Measurements from ENCODE around the gene EGLN3. TPM values are rescaled to one million over a fixed set of nuclear protein-coding genes. Genes with fewer than 3 reads are reported as not detected.

EGLN3 gene
- total RNA-seq, 1 experiment from 2014 or later = 9.5 TPM

DNA sequence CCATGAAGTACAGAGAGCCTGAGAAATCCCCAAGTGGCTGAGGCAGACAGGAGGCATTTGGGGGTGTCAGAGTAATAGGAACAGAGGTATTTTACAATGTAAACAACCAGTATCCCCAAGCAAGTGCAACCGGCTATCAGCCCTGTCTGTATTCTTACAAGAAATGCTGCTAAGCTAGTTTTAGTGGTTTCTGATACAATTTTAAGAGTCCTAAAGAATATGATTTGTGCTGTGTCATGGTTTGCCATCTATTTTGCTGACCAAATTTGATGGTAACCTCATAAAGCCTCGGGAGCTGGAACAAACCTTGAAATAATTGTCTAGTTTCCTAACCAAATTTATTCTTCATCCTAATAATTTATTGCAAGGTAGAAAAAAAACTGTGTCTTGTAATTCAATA lies 46.7 kb upstream of the EGLN3 start:
- no peaks in the 10 kb centered on the region for H3K9me3 ChIP-seq
- Mint-ChIP-seq H3K27ac (ENCODE audit: unreplicated experiment) (no peak overlapping the region), H3K27me3 (ENCODE audit: insufficient read depth, unreplicated experiment) (no peaks in the 10 kb centered on the region), H3K4me3 (ENCODE audit: unreplicated experiment) (no peak overlapping the region), H3K9me3 (ENCODE audit: unreplicated experiment) (no peaks in the 10 kb centered on the region), H3K4me1 (ENCODE audit: low read depth, unreplicated experiment) (peaks cover 18% of the 10 kb centered on the region), H3K36me3 (ENCODE audit: insufficient read depth, unreplicated experiment) (no peaks in the 10 kb centered on the region)
- DNase-seq = no peak
- H3K27me3 ChIP-seq (replicated peaks; ENCODE audit: control insufficient read depth, insufficient read depth, low read length) = no peaks in the 10 kb centered on the region
- ChIA-PET POLR2A (no interaction called here), CTCF (no interaction called here)
- no peak overlapping the region for H3K4me3 ChIP-seq (ENCODE audit: low read depth, low read length)
- peaks cover 6% of the 10 kb centered on the region; the same call in 1 of the 2 replicates for H3K4me1 ChIP-seq
- TF ChIP-seq, protein P1, sequence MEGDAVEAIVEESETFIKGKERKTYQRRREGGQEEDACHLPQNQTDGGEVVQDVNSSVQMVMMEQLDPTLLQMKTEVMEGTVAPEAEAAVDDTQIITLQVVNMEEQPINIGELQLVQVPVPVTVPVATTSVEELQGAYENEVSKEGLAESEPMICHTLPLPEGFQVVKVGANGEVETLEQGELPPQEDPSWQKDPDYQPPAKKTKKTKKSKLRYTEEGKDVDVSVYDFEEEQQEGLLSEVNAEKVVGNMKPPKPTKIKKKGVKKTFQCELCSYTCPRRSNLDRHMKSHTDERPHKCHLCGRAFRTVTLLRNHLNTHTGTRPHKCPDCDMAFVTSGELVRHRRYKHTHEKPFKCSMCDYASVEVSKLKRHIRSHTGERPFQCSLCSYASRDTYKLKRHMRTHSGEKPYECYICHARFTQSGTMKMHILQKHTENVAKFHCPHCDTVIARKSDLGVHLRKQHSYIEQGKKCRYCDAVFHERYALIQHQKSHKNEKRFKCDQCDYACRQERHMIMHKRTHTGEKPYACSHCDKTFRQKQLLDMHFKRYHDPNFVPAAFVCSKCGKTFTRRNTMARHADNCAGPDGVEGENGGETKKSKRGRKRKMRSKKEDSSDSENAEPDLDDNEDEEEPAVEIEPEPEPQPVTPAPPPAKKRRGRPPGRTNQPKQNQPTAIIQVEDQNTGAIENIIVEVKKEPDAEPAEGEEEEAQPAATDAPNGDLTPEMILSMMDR (IDR thresholded peaks at IDR 0.05; ENCODE audit: insufficient read depth in 1 of 2, low read depth in 1 of 2, low read length in 1 of 2, severe bottlenecking in 1 of 2, unreplicated experiment in 1 of 2) = no peak
- H3K36me3 ChIP-seq (ENCODE audit: control insufficient read depth, insufficient read depth, low read length) = no peaks in the 10 kb centered on the region
- intact Hi-C loops (cut with micrococcal nuclease; ENCODE audit: unreplicated experiment) = no loop called here
- BruUV-seq (replicated peaks) = no TSS peak

DNA sequence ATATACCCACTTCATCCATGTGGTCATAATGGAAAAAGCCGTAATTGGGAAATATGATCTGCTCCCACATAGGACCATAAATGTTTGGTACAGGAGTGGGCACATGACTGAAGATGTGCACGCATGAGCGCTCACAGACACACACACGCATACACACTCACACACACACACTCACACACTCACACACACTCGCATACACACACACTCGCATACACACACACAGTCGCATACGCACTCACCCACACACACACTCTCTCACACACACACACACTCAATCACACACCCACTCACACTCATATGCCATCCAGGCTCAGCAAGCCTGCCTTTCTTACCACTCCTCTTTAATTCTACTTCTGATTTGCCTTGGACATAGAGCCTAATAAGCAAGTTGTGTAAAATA lies 45.6 kb upstream of the EGLN3 start:
- no peaks in the 10 kb centered on the region for H3K9me3 ChIP-seq
- H3K36me3 Mint-ChIP-seq (ENCODE audit: insufficient read depth, unreplicated experiment) = no peaks in the 10 kb centered on the region
- intact Hi-C loops (cut with micrococcal nuclease; ENCODE audit: unreplicated experiment) = no loop called here
- H3K27me3 Mint-ChIP-seq (ENCODE audit: insufficient read depth, unreplicated experiment) = no peaks in the 10 kb centered on the region
- H3K4me3 ChIP-seq (ENCODE audit: low read depth, low read length) = no peak overlapping the region
- no TSS peak for BruUV-seq (replicated peaks)
- no peaks in the 10 kb centered on the region for H3K36me3 ChIP-seq (ENCODE audit: control insufficient read depth, insufficient read depth, low read length)
- H3K27me3 ChIP-seq (replicated peaks; ENCODE audit: control insufficient read depth, insufficient read depth, low read length) = no peaks in the 10 kb centered on the region
- TF ChIP-seq, protein P1 (IDR thresholded peaks at IDR 0.05; ENCODE audit: insufficient read depth in 1 of 2, low read depth in 1 of 2, low read length in 1 of 2, severe bottlenecking in 1 of 2, unreplicated experiment in 1 of 2) = no peak
- peaks cover 27% of the 10 kb centered on the region for H3K4me1 Mint-ChIP-seq (ENCODE audit: low read depth, unreplicated experiment)
- no peak for DNase-seq
- no peak overlapping the region for H3K27ac Mint-ChIP-seq (ENCODE audit: unreplicated experiment)
- CTCF ChIA-PET = no interaction called here
- no peaks in the 10 kb centered on the region for H3K9me3 Mint-ChIP-seq (ENCODE audit: unreplicated experiment)
- peaks cover 6% of the 10 kb centered on the region; the same call in 1 of the 2 replicates for H3K4me1 ChIP-seq
- H3K4me3 Mint-ChIP-seq (ENCODE audit: unreplicated experiment) = no peak overlapping the region
- POLR2A ChIA-PET = no interaction called here

- Mint-ChIP-seq H3K4me1 (ENCODE audit: low read depth, unreplicated experiment) (peaks cover 36% of the 10 kb centered on the region), H3K27ac (ENCODE audit: unreplicated experiment) (no peak overlapping the region), H3K27me3 (ENCODE audit: insufficient read depth, unreplicated experiment) (no peaks in the 10 kb centered on the region), H3K36me3 (ENCODE audit: insufficient read depth, unreplicated experiment) (no peaks in the 10 kb centered on the region), H3K9me3 (ENCODE audit: unreplicated experiment) (no peaks in the 10 kb centered on the region), H3K4me3 (ENCODE audit: unreplicated experiment) (no peak overlapping the region)
- intact Hi-C loops (cut with micrococcal nuclease; ENCODE audit: unreplicated experiment) = no loop called here
- H3K36me3 ChIP-seq (ENCODE audit: control insufficient read depth, insufficient read depth, low read length) = no peaks in the 10 kb centered on the region
- POLR2A ChIA-PET = no interaction called here
- H3K4me1 ChIP-seq = peaks cover 21% of the 10 kb centered on the region
- no peaks in the 10 kb centered on the region for H3K9me3 ChIP-seq
- CTCF ChIA-PET = interaction anchor here (0.9 kb wide), 1 partner anchor 43 kb away, joined by 3 read pairs; no protein-coding TSS in a partner anchor
- no peak overlapping the region for H3K4me3 ChIP-seq (ENCODE audit: low read depth, low read length)
- no peaks in the 10 kb centered on the region for H3K27me3 ChIP-seq (replicated peaks; ENCODE audit: control insufficient read depth, insufficient read depth, low read length)
- TF ChIP-seq, protein P1 (IDR thresholded peaks at IDR 0.05; ENCODE audit: insufficient read depth in 1 of 2, low read depth in 1 of 2, low read length in 1 of 2, severe bottlenecking in 1 of 2, unreplicated experiment in 1 of 2) = no peak
- BruUV-seq (replicated peaks) = no TSS peak
- no peak for DNase-seq
Measured at GRCh38 chr14:33993246-33993645, 42.4 kb upstream of the EGLN3 start.

Measured in Caco-2 (cell line).